K562 (cell line): Measurements from ENCODE around the gene GSTA2. TPM values are rescaled to one million over a fixed set of nuclear protein-coding genes. Genes with fewer than 3 reads are reported as not detected.

Experiments used
- ATAC-seq: fragments of 200-7000 bp; cut with Tn5 transposase; 3 replicates; pipeline ENCODE4 v1.9.1; 2020; ENCODE audit warnings: moderate library complexity
- BruUV-seq: library from RNA; stranded (reverse); fragments of 400-500 nt; replicated peaks from 2 replicates; lab custom pipeline; 2021; lab: Mats Ljungman, UMichigan
- CTCF ChIA-PET: fragments of 300-600 bp; formaldehyde crosslinking; extraction: SDS; loops from one replicate; lab custom pipeline; 2021; ENCODE audit warnings: low intra/inter-chr PET ratio; lab: Yijun Ruan, JAX
- POLR2A ChIA-PET: fragments of 300-600, 350-650 bp; sonication (Branson Sonifier 250); formaldehyde crosslinking; extraction: SDS; loops from one replicate; lab custom pipeline; 2021; ENCODE audit warnings: antibody characterized with exemption, inconsistent platforms; lab: Yijun Ruan, JAX
- DNase-seq, 4 experiments: peaks; one replicate each; pipeline versions ENCODE4 v3.0.0 to v3.0.0-alpha.2; 2011 to 2018; ENCODE audit warnings: low spot score in 3 of 4, mixed read lengths in 3 of 4; ENCODE audit errors: extremely low read depth in 1 of 4
- FAIRE-seq: peaks from 2 replicates; lab custom pipeline; 2011; peaks lifted over from hg19 to GRCh38; lab: Jason Lieb, UNC
- H2AFZ ChIP-seq: 2 replicates; pipeline ENCODE4 v1.6.0; 2011; ENCODE audit warnings: low read depth, low read length, control low read depth, inconsistent platforms
- H3K27ac ChIP-seq: fragments of 200-600 bp; 3 replicates; pipeline ENCODE4 v1.8.0; 2011; ENCODE audit warnings: low read depth, mild to moderate bottlenecking, control low read depth, inconsistent platforms, low read length, moderate library complexity, mixed read lengths; ENCODE audit errors: extremely low read depth
- H3K27me3 ChIP-seq, 2 experiments: fragments of 300-600 bp in 1 of 2; 2 replicates in 1 of 2; 3 replicates in 1 of 2; pipeline versions ENCODE4 v1.6.0 to v1.8.0; 2011; ENCODE audit warnings: inconsistent platforms in 2 of 2, low read length in 2 of 2, mild to moderate bottlenecking in 1 of 2, mixed read lengths in 1 of 2, moderate library complexity in 1 of 2; ENCODE audit not compliant: control insufficient read depth in 2 of 2, insufficient read depth in 2 of 2
- H3K36me3 ChIP-seq: fragments of 300-600 bp; 3 replicates; pipeline ENCODE4 v1.8.0; 2011; ENCODE audit warnings: mild to moderate bottlenecking, low read length, inconsistent platforms; ENCODE audit not compliant: control insufficient read depth, insufficient read depth
- H3K4me1 ChIP-seq, 2 experiments: fragments of 200-600 bp in 1 of 2; replicated peaks in 1 of 2; 2 replicates in 1 of 2; 3 replicates in 1 of 2; pipeline versions ENCODE4 v1.5.1 to v1.8.0; 2011; ENCODE audit warnings: inconsistent platforms in 2 of 2, low read length in 2 of 2, mild to moderate bottlenecking in 1 of 2, mixed read lengths in 1 of 2, moderate library complexity in 1 of 2; ENCODE audit not compliant: control insufficient read depth in 2 of 2, insufficient read depth in 2 of 2
- H3K4me2 ChIP-seq: 2 replicates; pipeline ENCODE4 v1.6.1; 2011; ENCODE audit warnings: low read length, control low read depth, inconsistent platforms, mixed read lengths; ENCODE audit not compliant: insufficient read depth
- H3K4me3 ChIP-seq: fragments of 200-600 bp; sonication (generic), shearing (Covaris generic); 2 replicates; pipeline ENCODE4 v1.5.1; 2016; ENCODE audit warnings: control low read depth, inconsistent platforms
- H3K79me2 ChIP-seq: fragments of 200-600 bp; 3 replicates; pipeline ENCODE4 v1.8.0; 2011; ENCODE audit warnings: low read length, inconsistent platforms; ENCODE audit not compliant: control insufficient read depth, insufficient read depth
- H3K9ac ChIP-seq, 2 experiments: 2 replicates each; pipeline versions ENCODE4 v1.6.0 to v1.6.1; 2011; ENCODE audit warnings: low read depth in 2 of 2, low read length in 2 of 2, control low read depth in 1 of 2, inconsistent platforms in 1 of 2, mild to moderate bottlenecking in 1 of 2, mixed read lengths in 1 of 2; ENCODE audit not compliant: insufficient read depth in 1 of 2
- H3K9me1 ChIP-seq: one replicate; pipeline ENCODE4 v1.6.0; 2011; ENCODE audit warnings: inconsistent platforms, mild to moderate bottlenecking, low read length, moderate library complexity; ENCODE audit not compliant: control insufficient read depth, insufficient read depth
- H3K9me3 ChIP-seq: replicated peaks from 2 replicates; pipeline ENCODE4 v1.5.1; 2011; ENCODE audit warnings: low read depth, low read length, inconsistent platforms; ENCODE audit not compliant: control insufficient read depth, insufficient read depth
- H4K20me1 ChIP-seq: replicated peaks from 2 replicates; pipeline ENCODE4 v1.6.1; 2011; ENCODE audit warnings: low read length, inconsistent platforms, mixed read lengths; ENCODE audit not compliant: control insufficient read depth, insufficient read depth
- ARID1B ChIP-seq: fragments of 450-650 bp; IDR thresholded peaks from 2 replicates; pipeline ENCODE4 v1.6.1; 2016; ENCODE audit warnings: antibody characterized with exemption, mild to moderate bottlenecking, inconsistent platforms
- CBFA2T2 ChIP-seq: fragments of 450-650 bp; conservative IDR thresholded peaks from 2 replicates; pipeline ENCODE4 v1.6.1; 2017; ENCODE audit warnings: mild to moderate bottlenecking
- FOSL1 ChIP-seq: fragments of 200-800 bp; sonication (Bioruptor generic); conservative IDR thresholded peaks from 2 replicates; pipeline ENCODE4 v1.6.1; 2016; ENCODE audit warnings: missing genetic modification characterization, missing compliant biosample characterization
- HOXB6 ChIP-seq: fragments of 250-450 bp; sonication (Bioruptor Pico); IDR thresholded peaks from 2 replicates; pipeline ENCODE4 v1.5.1; 2022; ENCODE audit warnings: mild to moderate bottlenecking, borderline replicate concordance
- JUND ChIP-seq, 2 experiments: IDR thresholded peaks; 2 replicates in 1 of 2; 3 replicates in 1 of 2; pipeline ENCODE4 v1.6.1; 2011; ENCODE audit warnings: borderline replicate concordance in 2 of 2, low read depth in 2 of 2, low read length in 2 of 2, improper control_type of control experiment in 1 of 2, missing biosample characterization in 1 of 2, missing genetic modification characterization in 1 of 2, missing genetic modification reagents in 1 of 2
- MAFF ChIP-seq: IDR thresholded peaks from 2 replicates; pipeline ENCODE4 v1.6.1; 2012; ENCODE audit warnings: low read length, improper control_type of control experiment
- MTA3 ChIP-seq: fragments of 450-650 bp; formaldehyde crosslinking; IDR thresholded peaks from 2 replicates; pipeline ENCODE4 v1.6.1; 2017; ENCODE audit warnings: mild to moderate bottlenecking, borderline replicate concordance
- NFE2 ChIP-seq: IDR thresholded peaks from 2 replicates; pipeline ENCODE4 v1.6.1; 2014; ENCODE audit warnings: antibody characterized with exemption, low read depth
- PYGO2 ChIP-seq: fragments of 450-650 bp; IDR thresholded peaks from 2 replicates; pipeline ENCODE4 v1.6.1; 2016; ENCODE audit warnings: mild to moderate bottlenecking, missing genetic modification characterization, moderate library complexity, missing compliant biosample characterization
- SMARCC2 ChIP-seq: fragments of 450-650 bp; IDR thresholded peaks from 2 replicates; pipeline ENCODE4 v1.6.1; 2017; ENCODE audit warnings: antibody characterized with exemption, moderate library complexity, mild to moderate bottlenecking, low read depth
- SMARCE1 ChIP-seq: fragments of 450-650 bp; IDR thresholded peaks from 2 replicates; pipeline ENCODE4 v1.7.1; 2016; ENCODE audit warnings: mild to moderate bottlenecking
- STAT5A ChIP-seq: IDR thresholded peaks from 2 replicates; pipeline ENCODE4 v1.6.1; 2012; ENCODE audit warnings: low read length, inconsistent platforms, borderline replicate concordance
- ZNF224 ChIP-seq: sonication (generic); formaldehyde crosslinking; IDR thresholded peaks from 2 replicates; pipeline ENCODE4 v1.8.0; 2022; ENCODE audit warnings: mild to moderate bottlenecking, missing genetic modification reagents
- ZNF316 ChIP-seq: fragments of 450-650 bp; IDR thresholded peaks from 2 replicates; pipeline ENCODE4 v1.6.1; 2016
- WGBS: fragments of 100-300 bp; shearing (Covaris generic); methylation state at CpG from one replicate; pipeline ENCODE4 v1.1.6; 2016; ENCODE audit warnings: low coverage, mixed read lengths; ENCODE audit not compliant: insufficient coverage; ENCODE audit errors: missing lambda C conversion rate; 5-methylcytosine and 5-hydroxymethylcytosine counted together
- in situ Hi-C: fragments of 300-500 bp; cut with MboI; formaldehyde crosslinking; loops from 4 replicates; pipeline ENCODE4 v1.15.0; 2018; ENCODE audit warnings: inconsistent platforms, mixed read lengths
- intact Hi-C: fragments of 100-400 bp; cut with micrococcal nuclease; formaldehyde crosslinking; loops from 2 replicates; pipeline ENCODE4 v1.14.2; 2022
- polyA plus RNA-seq, 8 experiments: library from polyadenylated mRNA; depleted of rRNA in 4 of 8; stranded (reverse) in 5 of 8; unstranded in 3 of 8; fragments of >200 nt; fragmentation: Nextera tagmentation in 2 of 8; fragmentation: Illumina TruSeq in 1 of 8; extraction: Ambion mirVana in 2 of 8; extraction: Trizol in 1 of 8; gene quantifications; 2 replicates each; pipeline versions ENCODE4 v1.2.1 to v1.2.3, GENCODE V29; 2011 to 2014; ENCODE audit warnings: inconsistent platforms in 1 of 8, missing spikeins in 1 of 8
- total RNA-seq, 7 experiments: library from RNA; depleted of rRNA in 6 of 7; stranded (reverse); fragments of >200 nt in 6 of 7; fragmentation: Illumina TruSeq in 2 of 7; extraction: Trizol in 2 of 7; gene quantifications; 2 replicates each; pipeline versions ENCODE4 v1.2.1 to v1.2.3, GENCODE V29; 2011 to 2021; ENCODE audit warnings: low replicate concordance in 1 of 7
- TF ChIP-seq, protein P1 (sequence below): fragments of 450-650 bp; IDR thresholded peaks from one replicate; pipeline ENCODE4 v1.6.1; 2018; ENCODE audit warnings: mild to moderate bottlenecking, moderate library complexity; ENCODE audit not compliant: partially characterized antibody
- TF ChIP-seq, protein P2 (sequence below): sonication (generic); formaldehyde crosslinking; IDR thresholded peaks from 2 replicates; pipeline ENCODE4 v1.8.0; 2022; ENCODE audit warnings: mild to moderate bottlenecking, missing genetic modification reagents

GSTA2 gene
- total and polyA plus RNA-seq, 9 of the 15 experiments (the other 6 are each of a cell fraction or from before 2014, with no cell fraction given): 0.11 to 0.24 (median 0.14) TPM; not detected in 3

DNA sequence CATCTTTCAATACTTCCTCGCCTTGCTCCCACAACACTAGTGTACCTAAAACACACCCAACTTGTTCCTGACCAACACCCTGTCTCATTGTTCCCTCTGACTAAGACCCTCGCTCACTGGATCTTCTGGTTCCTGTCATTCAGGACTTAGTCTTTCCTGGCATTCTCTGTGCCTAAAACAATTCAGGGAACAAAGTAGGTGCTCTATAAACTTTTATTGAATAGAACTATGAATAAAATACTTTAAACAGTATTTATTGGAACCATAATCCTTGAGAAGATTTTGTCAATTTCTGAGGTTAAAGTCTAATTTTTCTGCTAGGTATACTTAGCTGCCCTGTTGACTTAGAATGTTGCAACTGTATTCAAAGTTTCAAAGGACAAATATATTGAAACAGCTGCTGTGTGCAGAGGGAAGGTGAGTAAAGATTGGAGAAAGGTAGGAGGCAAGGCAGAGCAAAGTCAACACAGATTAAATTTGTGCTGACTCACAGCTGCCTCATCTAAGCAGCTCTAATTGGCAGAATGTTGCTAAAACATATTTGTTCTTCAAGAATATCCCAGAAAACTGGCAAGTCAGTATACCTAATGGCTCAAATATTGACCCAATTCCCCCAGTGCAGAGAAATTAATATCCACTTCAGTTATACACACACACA, 37.6 kb downstream of the GSTA2 start:
- H3K79me2 ChIP-seq: no peaks in the 10 kb centered on the region
- TF ChIP-seq NFE2 (peak; percentile 99), CBFA2T2 (peak; percentile 76), MAFF (peak; percentile 89), FOSL1 (tag) (peak; percentile 48; the same call in 1 of the 2 replicates), ARID1B (peak; percentile 83), JUND (IDR thresholded peaks at IDR 0.05; ENCODE audit: borderline replicate concordance, low read depth, low read length) (no peak), JUND (tag; IDR thresholded peaks at IDR 0.05; ENCODE audit: borderline replicate concordance, low read depth, low read length) (peak; percentile 60; the same call in 1 of the 3 replicates), ZNF224 (CRISPR knock-in tag) (no peak), HOXB6 (no peak), PYGO2 (tag) (no peak), SMARCE1 (peak; percentile 84), ZNF316 (peak; percentile 96), MTA3 (no peak), STAT5A (0 out of 2 replicates have a peak, but pooled peaks have one; percentile 33), SMARCC2 (peak; percentile 64)
- TF ChIP-seq, protein P1, sequence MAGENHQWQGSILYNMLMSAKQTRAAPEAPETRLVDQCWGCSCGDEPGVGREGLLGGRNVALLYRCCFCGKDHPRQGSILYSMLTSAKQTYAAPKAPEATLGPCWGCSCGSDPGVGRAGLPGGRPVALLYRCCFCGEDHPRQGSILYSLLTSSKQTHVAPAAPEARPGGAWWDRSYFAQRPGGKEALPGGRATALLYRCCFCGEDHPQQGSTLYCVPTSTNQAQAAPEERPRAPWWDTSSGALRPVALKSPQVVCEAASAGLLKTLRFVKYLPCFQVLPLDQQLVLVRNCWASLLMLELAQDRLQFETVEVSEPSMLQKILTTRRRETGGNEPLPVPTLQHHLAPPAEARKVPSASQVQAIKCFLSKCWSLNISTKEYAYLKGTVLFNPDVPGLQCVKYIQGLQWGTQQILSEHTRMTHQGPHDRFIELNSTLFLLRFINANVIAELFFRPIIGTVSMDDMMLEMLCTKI: no peak
- TF ChIP-seq, protein P2, sequence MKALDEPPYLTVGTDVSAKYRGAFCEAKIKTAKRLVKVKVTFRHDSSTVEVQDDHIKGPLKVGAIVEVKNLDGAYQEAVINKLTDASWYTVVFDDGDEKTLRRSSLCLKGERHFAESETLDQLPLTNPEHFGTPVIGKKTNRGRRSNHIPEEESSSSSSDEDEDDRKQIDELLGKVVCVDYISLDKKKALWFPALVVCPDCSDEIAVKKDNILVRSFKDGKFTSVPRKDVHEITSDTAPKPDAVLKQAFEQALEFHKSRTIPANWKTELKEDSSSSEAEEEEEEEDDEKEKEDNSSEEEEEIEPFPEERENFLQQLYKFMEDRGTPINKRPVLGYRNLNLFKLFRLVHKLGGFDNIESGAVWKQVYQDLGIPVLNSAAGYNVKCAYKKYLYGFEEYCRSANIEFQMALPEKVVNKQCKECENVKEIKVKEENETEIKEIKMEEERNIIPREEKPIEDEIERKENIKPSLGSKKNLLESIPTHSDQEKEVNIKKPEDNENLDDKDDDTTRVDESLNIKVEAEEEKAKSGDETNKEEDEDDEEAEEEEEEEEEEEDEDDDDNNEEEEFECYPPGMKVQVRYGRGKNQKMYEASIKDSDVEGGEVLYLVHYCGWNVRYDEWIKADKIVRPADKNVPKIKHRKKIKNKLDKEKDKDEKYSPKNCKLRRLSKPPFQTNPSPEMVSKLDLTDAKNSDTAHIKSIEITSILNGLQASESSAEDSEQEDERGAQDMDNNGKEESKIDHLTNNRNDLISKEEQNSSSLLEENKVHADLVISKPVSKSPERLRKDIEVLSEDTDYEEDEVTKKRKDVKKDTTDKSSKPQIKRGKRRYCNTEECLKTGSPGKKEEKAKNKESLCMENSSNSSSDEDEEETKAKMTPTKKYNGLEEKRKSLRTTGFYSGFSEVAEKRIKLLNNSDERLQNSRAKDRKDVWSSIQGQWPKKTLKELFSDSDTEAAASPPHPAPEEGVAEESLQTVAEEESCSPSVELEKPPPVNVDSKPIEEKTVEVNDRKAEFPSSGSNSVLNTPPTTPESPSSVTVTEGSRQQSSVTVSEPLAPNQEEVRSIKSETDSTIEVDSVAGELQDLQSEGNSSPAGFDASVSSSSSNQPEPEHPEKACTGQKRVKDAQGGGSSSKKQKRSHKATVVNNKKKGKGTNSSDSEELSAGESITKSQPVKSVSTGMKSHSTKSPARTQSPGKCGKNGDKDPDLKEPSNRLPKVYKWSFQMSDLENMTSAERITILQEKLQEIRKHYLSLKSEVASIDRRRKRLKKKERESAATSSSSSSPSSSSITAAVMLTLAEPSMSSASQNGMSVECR (CRISPR knock-in tag): no peak

More for the DNA sequence above, 37.6 kb downstream of the GSTA2 start:
- in situ Hi-C loops (loop anchor here (10.0 kb wide), 1 partner anchor 329 kb away; no protein-coding TSS in a partner anchor), intact Hi-C loops (loop anchor here (2.0 to 10.0 kb wide), 2 partner anchors 37 to 269 kb away; partner anchors contain the start of genes GSTA2 and GSTA4)
- FAIRE-seq: peak; percentile 88
- DNase-seq: peak in 2 of 4 experiments; percentile 49 to 72
- ChIA-PET POLR2A (interaction anchor here (0.7 kb wide), 1 partner anchor 587 kb away, joined by 3 read pairs; no protein-coding TSS in a partner anchor), CTCF (no interaction called here)
- Histone ChIP-seq H3K9me1 (no peaks in the 10 kb centered on the region), H3K4me2 (peak overlapping the region; percentile 30; the same call in 1 of the 2 replicates), H3K4me3 (no peak overlapping the region), H4K20me1 (no peaks in the 10 kb centered on the region), H3K27ac (no peak overlapping the region; the same call in 2 of the 3 replicates), H3K36me3 (no peaks in the 10 kb centered on the region), H3K4me1 (peaks cover 14 to 32% of the 10 kb centered on the region in 2 experiments), H3K27me3 (no peaks in the 10 kb centered on the region), H3K9ac (no peak overlapping the region), H3K9me3 (no peaks in the 10 kb centered on the region), H2AFZ (0 out of 2 replicates have a peak overlapping the region, but pooled peaks have one; percentile 5)
- ATAC-seq: peak; percentile 79
- BruUV-seq: no TSS peak
- WGBS: 37% methylated on average over 2 of the region's 2 CpGs
